Measurements from ENCODE around the gene SPNS1.

DNA sequence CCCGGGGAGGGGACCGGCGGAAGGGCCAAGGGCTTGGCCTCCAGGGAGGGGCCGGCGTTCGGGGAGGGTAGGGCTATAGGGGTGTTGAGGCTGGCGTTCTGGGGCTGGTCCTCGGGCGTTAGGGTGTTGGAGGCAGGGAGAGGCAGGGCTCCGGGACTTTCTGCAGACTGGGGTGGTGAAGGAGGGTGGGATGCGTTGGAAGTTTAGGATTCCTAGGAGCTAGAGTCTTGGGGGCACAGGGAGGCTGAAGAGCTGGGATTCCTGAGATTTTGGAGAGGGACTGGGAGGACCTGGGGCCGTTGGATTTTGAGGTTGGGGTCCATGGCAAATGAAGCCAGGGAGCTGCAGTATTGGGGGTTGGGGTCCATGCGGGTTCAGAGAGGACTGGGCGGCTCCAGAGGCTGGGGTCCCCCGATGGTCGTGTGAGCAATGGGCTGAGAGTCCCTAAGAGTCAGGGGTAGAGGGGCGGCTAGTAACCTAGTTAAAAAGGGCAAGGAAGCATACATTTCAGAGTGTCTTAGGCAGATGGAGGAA lies 23.1 kb upstream of the SPNS1 start:
- TF ChIP-seq, protein P1, sequence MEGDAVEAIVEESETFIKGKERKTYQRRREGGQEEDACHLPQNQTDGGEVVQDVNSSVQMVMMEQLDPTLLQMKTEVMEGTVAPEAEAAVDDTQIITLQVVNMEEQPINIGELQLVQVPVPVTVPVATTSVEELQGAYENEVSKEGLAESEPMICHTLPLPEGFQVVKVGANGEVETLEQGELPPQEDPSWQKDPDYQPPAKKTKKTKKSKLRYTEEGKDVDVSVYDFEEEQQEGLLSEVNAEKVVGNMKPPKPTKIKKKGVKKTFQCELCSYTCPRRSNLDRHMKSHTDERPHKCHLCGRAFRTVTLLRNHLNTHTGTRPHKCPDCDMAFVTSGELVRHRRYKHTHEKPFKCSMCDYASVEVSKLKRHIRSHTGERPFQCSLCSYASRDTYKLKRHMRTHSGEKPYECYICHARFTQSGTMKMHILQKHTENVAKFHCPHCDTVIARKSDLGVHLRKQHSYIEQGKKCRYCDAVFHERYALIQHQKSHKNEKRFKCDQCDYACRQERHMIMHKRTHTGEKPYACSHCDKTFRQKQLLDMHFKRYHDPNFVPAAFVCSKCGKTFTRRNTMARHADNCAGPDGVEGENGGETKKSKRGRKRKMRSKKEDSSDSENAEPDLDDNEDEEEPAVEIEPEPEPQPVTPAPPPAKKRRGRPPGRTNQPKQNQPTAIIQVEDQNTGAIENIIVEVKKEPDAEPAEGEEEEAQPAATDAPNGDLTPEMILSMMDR (IDR thresholded peaks at IDR 0.05), result no peak
- TF ChIP-seq EZH2 (IDR thresholded peaks at IDR 0.05; ENCODE audit: borderline replicate concordance, insufficient read depth, low read depth, low read length, poor library complexity, severe bottlenecking), result no peak
